ENCODE data around the gene LDLRAD2. TPM values are rescaled to one million over a fixed set of nuclear protein-coding genes. Genes with fewer than 3 reads are reported as not detected.

The LDLRAD2 gene
- total and polyA plus RNA-seq, 9 of the 15 experiments (the other 6 are each of a cell fraction or from before 2014, with no cell fraction given): 0.45 to 0.48 TPM; not detected in 7

DNA sequence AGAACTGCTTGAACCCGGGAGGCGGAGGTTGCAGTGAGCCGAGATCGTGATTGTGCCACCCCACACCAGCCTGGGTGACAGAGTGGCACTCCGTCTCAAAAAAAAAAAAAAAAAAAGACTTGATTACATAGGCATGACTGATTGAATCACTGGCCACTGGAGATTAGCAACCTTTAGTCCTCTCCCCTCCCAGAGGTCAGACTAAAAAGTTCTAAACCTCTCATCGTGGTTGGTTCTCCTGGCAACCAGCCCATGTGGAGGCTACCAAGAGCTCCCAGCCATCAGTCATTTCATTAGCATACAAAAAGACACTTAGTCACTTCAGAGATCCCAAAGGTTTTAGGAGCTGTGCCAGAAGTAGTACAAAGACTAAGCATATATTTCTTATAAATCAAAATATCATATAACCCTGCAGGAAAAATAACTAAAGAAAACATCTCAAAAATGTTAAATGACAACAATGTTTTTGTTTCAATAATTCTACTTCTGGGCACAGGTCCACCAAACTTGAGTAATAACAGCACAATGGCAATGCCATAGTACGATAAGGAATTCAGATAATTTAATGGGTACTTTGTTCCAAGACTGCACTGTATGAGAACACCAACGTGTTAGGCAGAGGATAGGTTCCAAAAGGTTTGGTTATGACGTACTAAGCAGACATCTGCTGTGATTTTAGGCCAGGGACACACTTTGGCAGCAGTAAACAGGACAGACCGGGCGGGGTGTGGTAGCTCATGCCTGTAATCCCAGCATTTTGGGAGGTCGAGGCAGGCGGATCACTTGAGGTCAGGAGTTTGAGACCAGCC lies 47.2 kb upstream of the LDLRAD2 start (continued):
- TF ChIP-seq POLR3A (IDR thresholded peaks at IDR 0.05; ENCODE audit: borderline replicate concordance, extremely low read depth, insufficient read depth, insufficient read length) (no peak), PML (IDR thresholded peaks at IDR 0.05; ENCODE audit: low read length) (no peak), ZNF431 (CRISPR knock-in tag; IDR thresholded peaks at IDR 0.05) (no peak), ZNF354B (CRISPR knock-in tag; IDR thresholded peaks at IDR 0.05) (no peak), ZNF830 (CRISPR knock-in tag; IDR thresholded peaks at IDR 0.05) (no peak), RFX1 (IDR thresholded peaks at IDR 0.05) (peak; percentile 79), SIN3B (IDR thresholded peaks at IDR 0.05; ENCODE audit: low read depth) (no peak), ZNF174 (CRISPR knock-in tag; IDR thresholded peaks at IDR 0.05) (no peak), HSF4 (CRISPR knock-in tag; IDR thresholded peaks at IDR 0.05; ENCODE audit: borderline replicate concordance) (no peak)
- TF ChIP-seq, protein P1, sequence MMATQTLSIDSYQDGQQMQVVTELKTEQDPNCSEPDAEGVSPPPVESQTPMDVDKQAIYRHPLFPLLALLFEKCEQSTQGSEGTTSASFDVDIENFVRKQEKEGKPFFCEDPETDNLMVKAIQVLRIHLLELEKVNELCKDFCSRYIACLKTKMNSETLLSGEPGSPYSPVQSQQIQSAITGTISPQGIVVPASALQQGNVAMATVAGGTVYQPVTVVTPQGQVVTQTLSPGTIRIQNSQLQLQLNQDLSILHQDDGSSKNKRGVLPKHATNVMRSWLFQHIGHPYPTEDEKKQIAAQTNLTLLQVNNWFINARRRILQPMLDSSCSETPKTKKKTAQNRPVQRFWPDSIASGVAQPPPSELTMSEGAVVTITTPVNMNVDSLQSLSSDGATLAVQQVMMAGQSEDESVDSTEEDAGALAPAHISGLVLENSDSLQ (IDR thresholded peaks at IDR 0.05): peak; percentile 94
- TF ChIP-seq, protein P2, sequence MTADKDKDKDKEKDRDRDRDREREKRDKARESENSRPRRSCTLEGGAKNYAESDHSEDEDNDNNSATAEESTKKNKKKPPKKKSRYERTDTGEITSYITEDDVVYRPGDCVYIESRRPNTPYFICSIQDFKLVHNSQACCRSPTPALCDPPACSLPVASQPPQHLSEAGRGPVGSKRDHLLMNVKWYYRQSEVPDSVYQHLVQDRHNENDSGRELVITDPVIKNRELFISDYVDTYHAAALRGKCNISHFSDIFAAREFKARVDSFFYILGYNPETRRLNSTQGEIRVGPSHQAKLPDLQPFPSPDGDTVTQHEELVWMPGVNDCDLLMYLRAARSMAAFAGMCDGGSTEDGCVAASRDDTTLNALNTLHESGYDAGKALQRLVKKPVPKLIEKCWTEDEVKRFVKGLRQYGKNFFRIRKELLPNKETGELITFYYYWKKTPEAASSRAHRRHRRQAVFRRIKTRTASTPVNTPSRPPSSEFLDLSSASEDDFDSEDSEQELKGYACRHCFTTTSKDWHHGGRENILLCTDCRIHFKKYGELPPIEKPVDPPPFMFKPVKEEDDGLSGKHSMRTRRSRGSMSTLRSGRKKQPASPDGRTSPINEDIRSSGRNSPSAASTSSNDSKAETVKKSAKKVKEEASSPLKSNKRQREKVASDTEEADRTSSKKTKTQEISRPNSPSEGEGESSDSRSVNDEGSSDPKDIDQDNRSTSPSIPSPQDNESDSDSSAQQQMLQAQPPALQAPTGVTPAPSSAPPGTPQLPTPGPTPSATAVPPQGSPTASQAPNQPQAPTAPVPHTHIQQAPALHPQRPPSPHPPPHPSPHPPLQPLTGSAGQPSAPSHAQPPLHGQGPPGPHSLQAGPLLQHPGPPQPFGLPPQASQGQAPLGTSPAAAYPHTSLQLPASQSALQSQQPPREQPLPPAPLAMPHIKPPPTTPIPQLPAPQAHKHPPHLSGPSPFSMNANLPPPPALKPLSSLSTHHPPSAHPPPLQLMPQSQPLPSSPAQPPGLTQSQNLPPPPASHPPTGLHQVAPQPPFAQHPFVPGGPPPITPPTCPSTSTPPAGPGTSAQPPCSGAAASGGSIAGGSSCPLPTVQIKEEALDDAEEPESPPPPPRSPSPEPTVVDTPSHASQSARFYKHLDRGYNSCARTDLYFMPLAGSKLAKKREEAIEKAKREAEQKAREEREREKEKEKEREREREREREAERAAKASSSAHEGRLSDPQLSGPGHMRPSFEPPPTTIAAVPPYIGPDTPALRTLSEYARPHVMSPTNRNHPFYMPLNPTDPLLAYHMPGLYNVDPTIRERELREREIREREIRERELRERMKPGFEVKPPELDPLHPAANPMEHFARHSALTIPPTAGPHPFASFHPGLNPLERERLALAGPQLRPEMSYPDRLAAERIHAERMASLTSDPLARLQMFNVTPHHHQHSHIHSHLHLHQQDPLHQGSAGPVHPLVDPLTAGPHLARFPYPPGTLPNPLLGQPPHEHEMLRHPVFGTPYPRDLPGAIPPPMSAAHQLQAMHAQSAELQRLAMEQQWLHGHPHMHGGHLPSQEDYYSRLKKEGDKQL (CRISPR knock-in tag; IDR thresholded peaks at IDR 0.05; ENCODE audit: borderline replicate concordance): no peak
- TF ChIP-seq, protein P3, sequence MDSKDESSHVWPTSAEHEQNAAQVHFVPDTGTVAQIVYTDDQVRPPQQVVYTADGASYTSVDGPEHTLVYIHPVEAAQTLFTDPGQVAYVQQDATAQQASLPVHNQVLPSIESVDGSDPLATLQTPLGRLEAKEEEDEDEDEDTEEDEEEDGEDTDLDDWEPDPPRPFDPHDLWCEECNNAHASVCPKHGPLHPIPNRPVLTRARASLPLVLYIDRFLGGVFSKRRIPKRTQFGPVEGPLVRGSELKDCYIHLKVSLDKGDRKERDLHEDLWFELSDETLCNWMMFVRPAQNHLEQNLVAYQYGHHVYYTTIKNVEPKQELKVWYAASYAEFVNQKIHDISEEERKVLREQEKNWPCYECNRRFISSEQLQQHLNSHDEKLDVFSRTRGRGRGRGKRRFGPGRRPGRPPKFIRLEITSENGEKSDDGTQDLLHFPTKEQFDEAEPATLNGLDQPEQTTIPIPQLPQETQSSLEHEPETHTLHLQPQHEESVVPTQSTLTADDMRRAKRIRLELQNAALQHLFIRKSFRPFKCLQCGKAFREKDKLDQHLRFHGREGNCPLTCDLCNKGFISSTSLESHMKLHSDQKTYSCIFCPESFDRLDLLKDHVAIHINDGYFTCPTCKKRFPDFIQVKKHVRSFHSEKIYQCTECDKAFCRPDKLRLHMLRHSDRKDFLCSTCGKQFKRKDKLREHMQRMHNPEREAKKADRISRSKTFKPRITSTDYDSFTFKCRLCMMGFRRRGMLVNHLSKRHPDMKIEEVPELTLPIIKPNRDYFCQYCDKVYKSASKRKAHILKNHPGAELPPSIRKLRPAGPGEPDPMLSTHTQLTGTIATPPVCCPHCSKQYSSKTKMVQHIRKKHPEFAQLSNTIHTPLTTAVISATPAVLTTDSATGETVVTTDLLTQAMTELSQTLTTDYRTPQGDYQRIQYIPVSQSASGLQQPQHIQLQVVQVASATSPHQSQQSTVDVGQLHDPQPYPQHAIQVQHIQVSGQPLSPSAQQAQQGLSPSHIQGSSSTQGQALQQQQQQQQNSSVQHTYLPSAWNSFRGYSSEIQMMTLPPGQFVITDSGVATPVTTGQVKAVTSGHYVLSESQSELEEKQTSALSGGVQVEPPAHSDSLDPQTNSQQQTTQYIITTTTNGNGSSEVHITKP (IDR thresholded peaks at IDR 0.05; ENCODE audit: partially characterized antibody): peak; percentile 64
- TF ChIP-seq, protein P4, sequence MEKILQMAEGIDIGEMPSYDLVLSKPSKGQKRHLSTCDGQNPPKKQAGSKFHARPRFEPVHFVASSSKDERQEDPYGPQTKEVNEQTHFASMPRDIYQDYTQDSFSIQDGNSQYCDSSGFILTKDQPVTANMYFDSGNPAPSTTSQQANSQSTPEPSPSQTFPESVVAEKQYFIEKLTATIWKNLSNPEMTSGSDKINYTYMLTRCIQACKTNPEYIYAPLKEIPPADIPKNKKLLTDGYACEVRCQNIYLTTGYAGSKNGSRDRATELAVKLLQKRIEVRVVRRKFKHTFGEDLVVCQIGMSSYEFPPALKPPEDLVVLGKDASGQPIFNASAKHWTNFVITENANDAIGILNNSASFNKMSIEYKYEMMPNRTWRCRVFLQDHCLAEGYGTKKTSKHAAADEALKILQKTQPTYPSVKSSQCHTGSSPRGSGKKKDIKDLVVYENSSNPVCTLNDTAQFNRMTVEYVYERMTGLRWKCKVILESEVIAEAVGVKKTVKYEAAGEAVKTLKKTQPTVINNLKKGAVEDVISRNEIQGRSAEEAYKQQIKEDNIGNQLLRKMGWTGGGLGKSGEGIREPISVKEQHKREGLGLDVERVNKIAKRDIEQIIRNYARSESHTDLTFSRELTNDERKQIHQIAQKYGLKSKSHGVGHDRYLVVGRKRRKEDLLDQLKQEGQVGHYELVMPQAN (IDR thresholded peaks at IDR 0.05; ENCODE audit: borderline replicate concordance): no peak

All from K562 (cell line).